GM20000 (cell line): ENCODE measurements around the gene ARG1.
A peak's percentile ranks its signal among the peaks of the same experiment; 100 is the strongest.
"Not testable (repeated sequence)": the region's sequence is repeated elsewhere in the genome, so short reads cannot be mapped to it uniquely, and the experiment has no call there.

Experiments
- DNase-seq: peaks from one replicate; pipeline ENCODE4 v3.0.0; 2012; ENCODE audit warnings: low spot score
- TF ChIP-seq, protein P1 (sequence below): IDR thresholded peaks from 2 replicates; pipeline ENCODE4 v1.5.1; 2012; ENCODE audit warnings: mild to moderate bottlenecking, control low read depth; ENCODE audit errors: extremely low read depth, missing control alignments

The ARG1 gene

DNA sequence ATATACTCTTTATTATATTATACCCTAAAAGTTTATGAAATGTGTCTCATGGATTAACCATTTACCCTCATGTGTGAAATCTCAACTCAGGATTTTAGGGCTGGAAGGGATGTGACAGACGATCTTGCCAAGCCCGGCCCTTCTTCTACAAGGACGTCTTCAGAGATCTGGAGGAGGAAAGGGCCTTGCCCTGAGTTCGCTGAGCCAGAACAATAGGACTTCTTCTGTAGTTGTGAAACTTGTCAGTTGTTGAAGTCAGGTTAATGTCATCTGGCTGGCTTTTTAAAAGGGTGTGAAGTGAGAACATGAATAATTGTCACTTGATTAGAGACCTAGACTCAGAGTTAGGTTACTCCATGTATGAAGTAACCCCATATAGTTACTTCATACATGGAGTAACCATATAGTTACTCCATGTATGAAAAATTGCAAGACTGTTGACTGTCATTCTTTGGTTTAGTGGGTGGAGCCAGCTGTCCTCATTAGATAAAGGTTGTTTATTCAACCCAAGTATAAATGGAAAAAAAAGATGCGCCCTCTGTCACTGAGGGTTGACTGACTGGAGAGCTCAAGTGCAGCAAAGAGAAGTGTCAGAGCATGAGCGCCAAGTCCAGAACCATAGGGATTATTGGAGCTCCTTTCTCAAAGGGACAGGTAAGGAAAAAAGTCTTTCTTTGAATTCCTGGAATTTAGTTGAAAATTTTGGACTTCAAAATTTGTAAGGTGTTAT, at the start of gene ARG1:
TSS of gene ARG1 (plus strand) at position 541 of the 730 bp plus-strand sequence. CDS start at position 598, 57 bp downstream.
- DNase-seq, result no peak
- TF ChIP-seq, protein P1, sequence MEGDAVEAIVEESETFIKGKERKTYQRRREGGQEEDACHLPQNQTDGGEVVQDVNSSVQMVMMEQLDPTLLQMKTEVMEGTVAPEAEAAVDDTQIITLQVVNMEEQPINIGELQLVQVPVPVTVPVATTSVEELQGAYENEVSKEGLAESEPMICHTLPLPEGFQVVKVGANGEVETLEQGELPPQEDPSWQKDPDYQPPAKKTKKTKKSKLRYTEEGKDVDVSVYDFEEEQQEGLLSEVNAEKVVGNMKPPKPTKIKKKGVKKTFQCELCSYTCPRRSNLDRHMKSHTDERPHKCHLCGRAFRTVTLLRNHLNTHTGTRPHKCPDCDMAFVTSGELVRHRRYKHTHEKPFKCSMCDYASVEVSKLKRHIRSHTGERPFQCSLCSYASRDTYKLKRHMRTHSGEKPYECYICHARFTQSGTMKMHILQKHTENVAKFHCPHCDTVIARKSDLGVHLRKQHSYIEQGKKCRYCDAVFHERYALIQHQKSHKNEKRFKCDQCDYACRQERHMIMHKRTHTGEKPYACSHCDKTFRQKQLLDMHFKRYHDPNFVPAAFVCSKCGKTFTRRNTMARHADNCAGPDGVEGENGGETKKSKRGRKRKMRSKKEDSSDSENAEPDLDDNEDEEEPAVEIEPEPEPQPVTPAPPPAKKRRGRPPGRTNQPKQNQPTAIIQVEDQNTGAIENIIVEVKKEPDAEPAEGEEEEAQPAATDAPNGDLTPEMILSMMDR, result no peak

DNA sequence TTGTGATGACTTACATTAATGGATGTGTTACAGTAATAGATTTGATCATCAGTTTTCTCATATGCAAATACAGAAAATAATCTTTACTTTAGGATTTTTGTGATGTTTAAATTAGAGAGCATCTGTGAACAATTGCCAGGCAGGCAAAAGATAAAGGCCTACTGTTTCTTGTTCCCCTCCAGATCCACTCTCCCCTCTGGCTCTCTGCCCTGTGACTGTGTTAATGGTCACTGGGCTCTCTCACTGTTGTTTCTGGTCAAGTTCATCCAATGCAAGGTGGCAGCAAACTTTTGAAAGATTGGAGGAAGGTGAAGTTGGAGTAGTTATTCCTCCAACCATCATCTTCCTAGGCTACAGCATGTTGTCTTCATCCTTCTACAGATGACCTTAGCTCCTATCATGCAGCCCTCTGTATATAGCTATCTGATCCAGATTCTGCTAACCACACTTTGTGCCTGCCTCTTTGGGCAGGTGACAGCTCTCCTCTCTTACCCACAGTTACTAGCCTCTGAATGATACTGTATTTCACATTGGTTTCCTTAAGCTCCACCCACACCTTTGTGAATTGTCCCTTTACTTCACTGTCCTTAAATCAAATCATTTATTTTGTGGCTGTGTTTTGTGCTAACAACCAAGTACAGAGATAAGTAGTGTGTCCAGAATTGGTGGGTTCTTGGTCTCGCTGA, 48.9 kb upstream of the ARG1 start:
- DNase-seq, result no peak
- TF ChIP-seq, protein P1, result no peak

- DNase-seq, result no peak
- TF ChIP-seq, protein P1, result no peak
Measured at GRCh38 chr6:131524695-131525336, 48.2 kb upstream of the ARG1 start.

DNA sequence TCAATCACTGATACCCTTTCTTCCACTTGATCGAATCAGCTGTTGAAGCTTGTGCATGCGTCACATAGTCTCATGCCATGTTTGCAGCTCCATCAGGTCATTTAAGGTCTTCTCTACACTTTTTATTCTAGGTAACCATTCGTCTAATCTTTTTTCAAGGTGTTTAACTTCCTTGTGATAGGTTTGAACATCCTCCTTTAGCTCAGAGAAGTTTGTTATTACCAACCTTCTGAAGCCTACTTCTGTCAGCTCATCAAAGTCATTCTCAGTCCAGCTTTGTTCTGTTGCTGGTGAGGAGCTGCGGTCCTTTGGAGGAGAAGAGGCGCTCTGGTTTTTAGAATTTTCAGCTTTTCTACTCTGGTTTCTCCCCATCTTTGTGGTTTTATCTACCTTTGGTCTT, 42.1 kb upstream of the ARG1 start:
- not testable (repeated sequence) for DNase-seq

DNA sequence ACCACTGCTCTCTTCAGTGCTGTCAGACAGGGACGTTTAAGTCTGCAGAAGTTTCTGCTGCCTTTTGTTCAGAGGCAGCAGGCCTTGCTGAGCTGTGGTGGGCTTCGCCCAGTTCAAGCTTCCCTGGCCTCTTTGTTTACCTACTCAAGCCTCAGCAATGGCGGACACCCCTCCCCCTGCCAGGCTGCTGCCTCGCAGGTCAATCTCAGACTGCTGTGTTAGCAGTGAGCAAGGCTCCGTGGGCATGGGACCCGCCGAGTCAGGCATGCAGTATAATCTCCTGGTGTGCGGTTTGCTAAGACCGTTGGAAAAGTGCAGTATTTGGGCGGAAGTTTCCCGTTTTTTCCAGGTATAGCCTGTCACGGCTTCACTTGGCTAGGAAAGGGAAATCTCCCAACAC, 41.3 kb upstream of the ARG1 start:
- DNase-seq, result not testable (repeated sequence)

- TF ChIP-seq, protein P1, result no peak
- DNase-seq, result peak; percentile 28
Measured at GRCh38 chr6:131532580-131533039, 40.4 kb upstream of the ARG1 start.

DNA sequence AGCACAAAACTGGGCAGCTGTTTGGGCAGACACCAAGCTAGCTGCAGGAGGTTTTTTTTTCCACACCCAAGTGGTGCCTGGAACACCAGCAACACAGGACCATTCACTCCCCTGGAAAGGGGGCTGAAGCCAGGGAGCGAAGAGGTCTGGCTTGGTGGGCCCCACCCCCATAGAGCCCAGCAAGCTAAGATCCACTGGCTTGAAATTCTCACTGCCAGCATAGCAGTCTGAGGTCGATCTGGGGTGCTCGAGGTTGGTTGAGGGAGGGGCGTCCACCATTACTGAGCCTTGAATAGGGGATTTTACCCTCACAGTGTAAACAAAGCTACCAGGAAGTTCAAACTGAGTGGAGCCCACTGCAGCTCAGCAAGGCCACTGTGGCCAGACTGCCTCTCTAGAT, 34.4 kb upstream of the ARG1 start:
- DNase-seq, result not testable (repeated sequence)

- TF ChIP-seq, protein P1, result no peak
- DNase-seq, result no peak
Measured at GRCh38 chr6:131545317-131545716, 27.7 kb upstream of the ARG1 start.
